WERI-Rb-1 (cell line): Measurements from ENCODE around the gene RSF1.

ENCODE experiments used
- DNase-seq: peaks from one replicate; pipeline ENCODE4 v3.0.0-alpha.2; 2020
- H3K27ac ChIP-seq: fragments of 250-450 bp; sonication (Bioruptor Pico); 2 replicates; pipeline ENCODE4 v1.5.1; 2020; ENCODE audit warnings: mild to moderate bottlenecking, moderate library complexity
- H3K27me3 ChIP-seq: fragments of 250-450 bp; sonication (Bioruptor Pico); 2 replicates; pipeline ENCODE4 v1.5.1; 2021; ENCODE audit warnings: mild to moderate bottlenecking, low read depth, moderate library complexity; ENCODE audit not compliant: insufficient read depth, severe bottlenecking
- H3K36me3 ChIP-seq: fragments of 250-450 bp; sonication (Bioruptor Pico); 2 replicates; pipeline ENCODE4 v1.5.1; 2020; ENCODE audit warnings: mild to moderate bottlenecking, moderate library complexity
- H3K4me3 ChIP-seq: 2 replicates; pipeline ENCODE4 v1.5.1; 2011; ENCODE audit warnings: low read depth, mild to moderate bottlenecking, control low read depth, low read length
- H3K9me3 ChIP-seq: fragments of 250-450 bp; sonication (Bioruptor Pico); 2 replicates; pipeline ENCODE4 v1.5.1; 2021; ENCODE audit warnings: mild to moderate bottlenecking, moderate library complexity; ENCODE audit not compliant: severe bottlenecking
- TF ChIP-seq, protein P1 (sequence below): IDR thresholded peaks from 2 replicates; pipeline ENCODE4 v1.5.1; 2011; ENCODE audit warnings: low read depth, mild to moderate bottlenecking, control low read depth, inconsistent platforms, low read length

The RSF1 gene

DNA sequence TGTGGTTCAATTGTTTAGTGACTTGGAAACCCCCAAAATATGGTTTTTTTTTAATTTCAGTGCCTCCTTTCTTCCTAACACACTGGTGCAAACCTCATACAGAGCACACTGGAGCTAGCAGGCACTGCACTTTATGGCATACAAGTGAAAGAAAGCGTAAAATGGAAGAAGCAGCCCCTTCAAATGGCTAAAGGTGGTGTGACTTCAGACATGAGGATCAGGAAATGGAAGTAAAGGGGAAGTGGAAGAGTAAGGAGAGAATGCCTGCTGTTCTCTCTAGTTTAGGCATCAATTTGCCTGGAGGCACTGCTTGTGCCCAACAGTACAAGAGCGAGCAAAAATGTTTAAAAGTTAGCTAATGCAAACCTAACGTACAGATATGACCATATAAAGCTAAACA is 5.7 kb downstream of the RSF1 start:
- Histone ChIP-seq H3K4me3 (no peak overlapping the region), H3K9me3 (no peaks in the 10 kb centered on the region), H3K27me3 (no peaks in the 10 kb centered on the region), H3K36me3 (peaks cover 20% of the 10 kb centered on the region), H3K27ac (no peak overlapping the region)
- TF ChIP-seq, protein P1, sequence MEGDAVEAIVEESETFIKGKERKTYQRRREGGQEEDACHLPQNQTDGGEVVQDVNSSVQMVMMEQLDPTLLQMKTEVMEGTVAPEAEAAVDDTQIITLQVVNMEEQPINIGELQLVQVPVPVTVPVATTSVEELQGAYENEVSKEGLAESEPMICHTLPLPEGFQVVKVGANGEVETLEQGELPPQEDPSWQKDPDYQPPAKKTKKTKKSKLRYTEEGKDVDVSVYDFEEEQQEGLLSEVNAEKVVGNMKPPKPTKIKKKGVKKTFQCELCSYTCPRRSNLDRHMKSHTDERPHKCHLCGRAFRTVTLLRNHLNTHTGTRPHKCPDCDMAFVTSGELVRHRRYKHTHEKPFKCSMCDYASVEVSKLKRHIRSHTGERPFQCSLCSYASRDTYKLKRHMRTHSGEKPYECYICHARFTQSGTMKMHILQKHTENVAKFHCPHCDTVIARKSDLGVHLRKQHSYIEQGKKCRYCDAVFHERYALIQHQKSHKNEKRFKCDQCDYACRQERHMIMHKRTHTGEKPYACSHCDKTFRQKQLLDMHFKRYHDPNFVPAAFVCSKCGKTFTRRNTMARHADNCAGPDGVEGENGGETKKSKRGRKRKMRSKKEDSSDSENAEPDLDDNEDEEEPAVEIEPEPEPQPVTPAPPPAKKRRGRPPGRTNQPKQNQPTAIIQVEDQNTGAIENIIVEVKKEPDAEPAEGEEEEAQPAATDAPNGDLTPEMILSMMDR = no peak
- no peak for DNase-seq

DNA sequence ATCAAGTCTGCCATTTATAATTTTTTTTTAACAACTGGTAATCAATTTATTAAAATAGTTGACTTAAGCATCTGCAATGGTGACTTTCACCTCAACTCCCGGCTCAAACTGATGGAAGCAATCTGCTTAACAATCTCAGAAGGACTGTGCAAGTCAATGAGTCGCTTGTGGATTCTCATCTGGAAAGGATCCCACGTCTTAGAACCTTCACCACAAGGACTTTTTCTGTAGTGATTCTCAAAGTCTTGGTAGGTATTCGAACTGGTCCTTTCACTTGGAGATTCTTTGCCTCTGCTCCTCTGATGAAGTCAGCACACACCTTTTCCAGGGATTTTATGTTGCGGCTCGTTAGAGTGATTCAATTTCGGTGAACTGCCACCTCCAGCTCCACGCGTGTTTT is 7.3 kb downstream of the RSF1 start:
- H3K4me3 ChIP-seq = no peak overlapping the region
- TF ChIP-seq, protein P1 = no peak
- DNase-seq = no peak
- H3K9me3 ChIP-seq = no peaks in the 10 kb centered on the region
- no peak overlapping the region for H3K27ac ChIP-seq
- peaks cover 20% of the 10 kb centered on the region for H3K36me3 ChIP-seq
- H3K27me3 ChIP-seq = no peaks in the 10 kb centered on the region

GRCh38 chr11:77806993-77807392 is 13.5 kb downstream of the RSF1 start:
- Histone ChIP-seq H3K36me3 (peaks cover 11% of the 10 kb centered on the region), H3K27ac (no peak overlapping the region), H3K9me3 (no peaks in the 10 kb centered on the region), H3K4me3 (no peak overlapping the region), H3K27me3 (no peaks in the 10 kb centered on the region)
- TF ChIP-seq, protein P1 = no peak
- DNase-seq = no peak

DNA sequence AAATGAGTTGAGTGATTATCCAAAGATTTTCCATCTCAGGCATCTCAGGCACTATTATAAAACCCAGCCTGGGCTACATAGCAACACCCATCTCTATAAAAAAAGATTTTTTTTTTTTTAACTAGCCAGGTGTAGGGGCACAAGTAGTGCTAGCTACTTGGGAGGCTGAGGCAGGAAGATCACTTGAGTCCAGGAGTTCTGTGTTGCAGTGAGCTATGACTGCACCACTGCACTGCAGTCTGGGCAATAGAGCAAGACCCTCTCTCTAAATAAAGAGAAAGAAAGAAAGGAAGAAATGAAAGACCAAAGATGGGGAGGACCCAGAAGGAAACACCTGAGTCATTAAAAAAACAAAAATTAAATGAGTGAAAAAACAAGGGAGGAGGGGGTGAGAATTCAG is 14.1 kb downstream of the RSF1 start:
- DNase-seq = no peak
- H3K27me3 ChIP-seq = no peaks in the 10 kb centered on the region
- H3K36me3 ChIP-seq = peaks cover 9% of the 10 kb centered on the region
- H3K9me3 ChIP-seq = no peaks in the 10 kb centered on the region
- no peak overlapping the region for H3K4me3 ChIP-seq
- TF ChIP-seq, protein P1 = no peak
- no peak overlapping the region for H3K27ac ChIP-seq

DNA sequence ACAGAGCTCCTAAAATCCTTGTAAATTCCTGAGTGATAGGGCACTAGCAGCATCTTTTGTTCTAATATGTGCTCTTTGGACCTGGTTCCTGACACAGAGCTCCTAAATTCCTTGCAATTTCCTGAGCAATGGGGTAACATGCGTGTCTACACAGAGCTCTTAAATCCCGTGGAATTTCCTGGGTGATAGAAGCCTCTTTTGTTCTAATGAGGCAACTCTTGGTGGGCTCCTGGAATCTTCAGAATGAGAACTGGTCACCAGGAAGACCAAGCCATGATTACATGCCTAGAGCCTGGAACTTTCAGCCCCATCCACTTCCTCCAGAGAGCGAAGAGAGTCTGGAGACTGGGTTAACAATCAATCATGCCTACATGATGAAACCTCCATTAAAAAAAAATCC is 19.0 kb downstream of the RSF1 start:
- H3K4me3 ChIP-seq = no peak overlapping the region
- no peaks in the 10 kb centered on the region for H3K27me3 ChIP-seq
- no peaks in the 10 kb centered on the region for H3K9me3 ChIP-seq
- TF ChIP-seq, protein P1 = no peak
- DNase-seq = no peak
- no peak overlapping the region for H3K27ac ChIP-seq
- H3K36me3 ChIP-seq = no peaks in the 10 kb centered on the region

GRCh38 chr11:77800449-77800848 is 20.1 kb downstream of the RSF1 start:
- DNase-seq = no peak
- H3K4me3 ChIP-seq = no peak overlapping the region
- TF ChIP-seq, protein P1 = no peak
- no peaks in the 10 kb centered on the region for H3K36me3 ChIP-seq
- no peaks in the 10 kb centered on the region for H3K9me3 ChIP-seq
- H3K27me3 ChIP-seq = no peaks in the 10 kb centered on the region
- H3K27ac ChIP-seq = no peak overlapping the region
